ENCODE measurements around the gene TRIOBP. TPM values are rescaled to one million over a fixed set of nuclear protein-coding genes. Genes with fewer than 3 reads are reported as not detected.

Gene TRIOBP
- total and polyA plus RNA-seq, 2 of the 13 experiments (the other 11 are each of a cell fraction or from before 2014, with no cell fraction given), result 6.1 to 15.4 TPM

GRCh38 chr22:37686002-37686982 lies 10.6 kb upstream of the TRIOBP start, which contains the start of gene NOL12 (continued):
- no peak for TF ChIP-seq ZNF318 (CRISPR knock-in tag; IDR thresholded peaks at IDR 0.05)
- TF ChIP-seq NFIB (CRISPR knock-in tag; IDR thresholded peaks at IDR 0.05; ENCODE audit: borderline replicate concordance), result no peak
- TF ChIP-seq ARHGAP35 (CRISPR knock-in tag; IDR thresholded peaks at IDR 0.05; ENCODE audit: borderline replicate concordance), result no peak; the same call in 1 of the 2 replicates
- no peak; a peak in 1 of 4 replicates for TF ChIP-seq REST (IDR thresholded peaks at IDR 0.05; ENCODE audit: borderline replicate concordance in 1 of 2, low read depth in 1 of 2, low read length in 2 of 2)
- TF ChIP-seq TEAD3 (CRISPR knock-in tag; optimal IDR thresholded peaks at IDR 0.05; ENCODE audit: borderline replicate concordance), result no peak
- TF ChIP-seq ESRRA (CRISPR knock-in tag; IDR thresholded peaks at IDR 0.05; ENCODE audit: low read depth), result no peak
- no peak for TF ChIP-seq ZNF652 (CRISPR knock-in tag; IDR thresholded peaks at IDR 0.05; ENCODE audit: borderline replicate concordance, low read depth)
- TF ChIP-seq JDP2 (CRISPR knock-in tag; IDR thresholded peaks at IDR 0.05; ENCODE audit: borderline replicate concordance), result no peak
- peak; percentile 75; the same call in 1 of the 2 replicates for TF ChIP-seq ARNT2 (CRISPR knock-in tag; IDR thresholded peaks at IDR 0.05; ENCODE audit: low read depth)
- TF ChIP-seq ZBTB7A (CRISPR knock-in tag; IDR thresholded peaks at IDR 0.05), result peak; percentile 67; the same call in 1 of the 2 replicates
- peak; percentile 31; the same call in 1 of the 2 replicates for TF ChIP-seq ATF3 (CRISPR knock-in tag; IDR thresholded peaks at IDR 0.05)
- TF ChIP-seq GTF2F1 (IDR thresholded peaks at IDR 0.05; ENCODE audit: low read length), result no peak
- no peak for TF ChIP-seq ZNF18 (CRISPR knock-in tag; IDR thresholded peaks at IDR 0.05; ENCODE audit: insufficient replicate concordance)
